GM12878 (cell line): ENCODE measurements around the gene FAM193B. TPM values are rescaled to one million over a fixed set of nuclear protein-coding genes. Genes with fewer than 3 reads are reported as not detected.
A peak's percentile ranks its signal among the peaks of the same experiment; 100 is the strongest.

Experiments
- BCL11A ChIP-seq: IDR thresholded peaks from 2 replicates; pipeline ENCODE4 v1.6.1; 2011; ENCODE audit warnings: low read depth, low read length
- BMI1 ChIP-seq: fragments of 450-650 bp; IDR thresholded peaks from 2 replicates; pipeline ENCODE4 v1.6.1; 2016; ENCODE audit warnings: mild to moderate bottlenecking, moderate library complexity, borderline replicate concordance
- CBX3 ChIP-seq: fragments of 200-600 bp; sonication (generic); IDR thresholded peaks from 2 replicates; pipeline ENCODE4 v1.6.1; 2016; ENCODE audit warnings: low read depth, borderline replicate concordance
- CEBPZ ChIP-seq: fragments of 150-350 bp; IDR thresholded peaks from 2 replicates; pipeline ENCODE4 v1.6.1; 2016; ENCODE audit warnings: low read depth, low read length
- CTCF ChIP-seq, 3 experiments: IDR thresholded peaks in 2 of 3; conservative IDR thresholded peaks in 1 of 3; 2 replicates each; pipeline ENCODE4 v1.5.1; 2011; ENCODE audit warnings: low read depth in 3 of 3, low read length in 3 of 3, mild to moderate bottlenecking in 3 of 3, control low read depth in 2 of 3, moderate library complexity in 2 of 3, inconsistent platforms in 1 of 3, mixed read lengths in 1 of 3; ENCODE audit not compliant: control insufficient read depth in 2 of 3, insufficient read depth in 1 of 3; ENCODE audit errors: extremely low read depth in 1 of 3
- KDM1A ChIP-seq: fragments of 200-600 bp; sonication (generic); IDR thresholded peaks from 2 replicates; pipeline ENCODE4 v1.6.1; 2016; ENCODE audit warnings: borderline replicate concordance
- MEF2B ChIP-seq: fragments of 450-650 bp; IDR thresholded peaks from 2 replicates; pipeline ENCODE4 v1.6.1; 2018; ENCODE audit warnings: mild to moderate bottlenecking, moderate library complexity; ENCODE audit not compliant: partially characterized antibody, poor library complexity, severe bottlenecking
- NFIC ChIP-seq: IDR thresholded peaks from 2 replicates; pipeline ENCODE4 v1.6.1; 2012; ENCODE audit warnings: low read depth, mild to moderate bottlenecking, inconsistent platforms, low read length, moderate library complexity
- NR2F1 ChIP-seq: fragments of 450-650 bp; conservative IDR thresholded peaks from 2 replicates; pipeline ENCODE4 v1.6.1; 2017; ENCODE audit warnings: mild to moderate bottlenecking
- RB1 ChIP-seq: fragments of 450-650 bp; formaldehyde crosslinking; IDR thresholded peaks from 2 replicates; pipeline ENCODE4 v1.6.1; 2017; ENCODE audit warnings: mild to moderate bottlenecking, borderline replicate concordance
- ZBTB11 ChIP-seq: fragments of 450-650 bp; formaldehyde crosslinking; IDR thresholded peaks from 2 replicates; pipeline ENCODE4 v1.5.0; 2022; ENCODE audit warnings: mild to moderate bottlenecking, missing genetic modification characterization
- ZNF592 ChIP-seq: fragments of 450-650 bp; IDR thresholded peaks from 2 replicates; pipeline ENCODE4 v1.6.1; 2017; ENCODE audit warnings: mild to moderate bottlenecking, moderate library complexity
- polyA plus RNA-seq, 11 experiments: library from polyadenylated mRNA; depleted of rRNA in 4 of 11; unstranded in 6 of 11; stranded (reverse) in 5 of 11; fragments of >200 nt; fragmentation: Nextera tagmentation in 4 of 11; fragmentation: Illumina TruSeq in 1 of 11; extraction: Ambion mirVana in 4 of 11; extraction: Trizol in 1 of 11; gene quantifications; 1 replicate in 1 of 11; 2 replicates in 10 of 11; pipeline versions ENCODE4 v1.2.1 to v1.2.3, GENCODE V29; 2011 to 2016; ENCODE audit warnings: inconsistent platforms in 2 of 11, missing spikeins in 2 of 11, low read depth in 1 of 11
- total RNA-seq, 4 experiments: library from RNA; depleted of rRNA in 3 of 4; stranded (reverse); fragments of >200 nt in 3 of 4; fragmentation: Illumina TruSeq in 1 of 4; extraction: Trizol in 1 of 4; gene quantifications; 2 replicates each; pipeline versions ENCODE4 v1.2.1 to v1.2.3, GENCODE V29; 2013 to 2021

FAM193B gene
- total and polyA plus RNA-seq, 10 of the 15 experiments (the other 5 are each of a cell fraction or from before 2014, with no cell fraction given) = 3.3 to 47.0 (median 25.1) TPM

GRCh38 chr5:177472460-177473442 is 81.6 kb downstream of the FAM193B start (continued):
- TF ChIP-seq MEF2B (no peak), BCL11A (no peak), ZNF592 (no peak), CBX3 (no peak), KDM1A (no peak), BMI1 (no peak), NR2F1 (peak; percentile 50; the same call in 1 of the 2 replicates), NFIC (no peak), RB1 (no peak), ZBTB11 (CRISPR knock-in tag) (no peak), CEBPZ (no peak), CTCF (IDR thresholded peaks at IDR 0.05 in 2 of 3, conservative IDR thresholded peaks at IDR 0.05 in 1 of 3; ENCODE audit: control insufficient read depth in 2 of 3, extremely low read depth in 1 of 3, insufficient read depth in 1 of 3, low read depth in 3 of 3, low read length in 3 of 3) (peak in 1 of 3 experiments; percentile 7; a peak in 1 of 6 replicates)
